ENCODE data around the gene TRIP4.

DNA sequence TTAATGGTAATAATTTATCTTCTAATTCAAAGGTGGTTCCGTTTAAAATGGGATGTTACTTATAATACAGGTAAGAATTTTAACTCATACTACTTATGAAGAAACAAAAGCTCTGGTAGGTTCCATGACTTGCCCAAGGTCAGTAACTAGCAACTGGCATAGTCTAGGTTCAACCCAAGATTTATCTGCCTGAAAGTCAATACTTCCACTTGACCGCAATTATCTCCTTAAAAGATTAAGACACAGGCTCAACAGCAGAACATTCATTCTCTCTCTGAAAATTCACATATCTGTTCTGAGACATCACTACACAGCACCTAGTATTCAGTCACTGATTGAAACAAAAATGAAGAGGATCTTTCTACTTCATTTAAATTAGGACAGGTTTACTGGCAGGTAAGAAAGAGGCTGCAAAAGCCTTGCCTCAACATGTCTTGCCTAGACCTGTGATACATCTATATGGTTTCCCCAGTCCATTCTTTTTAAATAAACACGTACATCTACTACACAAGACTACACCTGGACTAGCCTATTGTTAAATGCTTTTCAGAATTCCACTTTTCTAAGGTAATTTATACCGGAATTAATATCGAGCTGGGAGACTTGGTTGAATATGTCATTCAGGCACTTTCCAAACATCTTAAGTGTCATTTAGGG lies 32.8 kb upstream of the TRIP4 start:
- no peak for TF ChIP-seq CTCF (conservative IDR thresholded peaks at IDR 0.05 in 1 of 2, IDR thresholded peaks at IDR 0.05 in 1 of 2; ENCODE audit: extremely low read depth in 1 of 2, insufficient read depth in 1 of 2, low read depth in 1 of 2, low read length in 2 of 2)
- TF ChIP-seq EZH2 (IDR thresholded peaks at IDR 0.05; ENCODE audit: borderline replicate concordance, low read length) = no peak
